Hepatic stellate cell (primary cell): ENCODE results near the gene GABRQ.
"Not testable (repeated sequence)": the region's sequence is repeated elsewhere in the genome, so short reads cannot be mapped to it uniquely, and the experiment has no call there.

ENCODE experiments used
- DNase-seq: peaks from one replicate; pipeline ENCODE4 v3.0.0; 2011; ENCODE audit warnings: low spot score

The GABRQ gene

GRCh38 chrX:152658302-152658701 is 20.6 kb downstream of the GABRQ start:
- DNase-seq: no peak

- no peak for DNase-seq
Observed at GRCh38 chrX:152663086-152663485, 25.4 kb downstream of the GABRQ start.

GRCh38 chrX:152674135-152674534 is 36.4 kb downstream of the GABRQ start:
- DNase-seq: no peak

- DNase-seq: not testable (repeated sequence)
Observed at GRCh38 chrX:152674652-152675051, 37.0 kb downstream of the GABRQ start.

- DNase-seq: not testable (repeated sequence)
Observed at GRCh38 chrX:152681012-152681411, 43.3 kb downstream of the GABRQ start.

GRCh38 chrX:152697952-152698931 is 60.5 kb downstream of the GABRQ start, which contains the start of gene MAGEA3:
MAGEA3 (plus strand) TSS chrX:152698794; CDS start chrX:152700833, 2,039 bp downstream.
- DNase-seq: not testable (repeated sequence)

- DNase-seq: not testable (repeated sequence)
Observed at GRCh38 chrX:152700390-152700789, 62.7 kb downstream of the GABRQ start.

- not testable (repeated sequence) for DNase-seq
Observed at GRCh38 chrX:152706500-152706899, 68.8 kb downstream of the GABRQ start.
